Activated CD8-positive, alpha-beta T cell treated with anti-CD3 and anti-CD28 coated beads, Interleukin-2, amount 10 ng/mL, durations not matched to agents 7 days and 5 days (primary cell): ENCODE measurements around the gene ARSK. TPM values are rescaled to one million over a fixed set of nuclear protein-coding genes. Genes with fewer than 3 reads are reported as not detected.

ENCODE experiments used
- ATAC-seq: fragments of 150-1000 bp; cut with Tn5 transposase; one replicate; pipeline ENCODE4 v1.10.0; 2021; ENCODE audit warnings: moderate library complexity
- CTCF ChIA-PET: fragments of 350-600 bp; sonication (Branson Sonifier 250); formaldehyde crosslinking; loops from one replicate; lab custom pipeline; 2021; ENCODE audit warnings: antibody characterized with exemption; lab: Charles Lee
- POLR2A ChIA-PET: fragments of 350-600 bp; sonication (Branson Sonifier 250); formaldehyde crosslinking; loops from one replicate; lab custom pipeline; 2021; ENCODE audit warnings: antibody characterized with exemption; lab: Charles Lee
- DNase-seq: peaks from one replicate; pipeline ENCODE4 v3.0.0-alpha.2; 2020
- H3K27ac Mint-ChIP-seq: one replicate; pipeline ENCODE4 v1.8.0; 2021; ENCODE audit warnings: mild to moderate bottlenecking, mixed read lengths
- H3K27me3 Mint-ChIP-seq: one replicate; pipeline ENCODE4 v1.8.0; 2021; ENCODE audit warnings: low read depth, mixed read lengths
- H3K36me3 Mint-ChIP-seq: one replicate; pipeline ENCODE4 v1.8.0; 2021; ENCODE audit warnings: low read depth, mixed read lengths
- H3K4me1 Mint-ChIP-seq: one replicate; pipeline ENCODE4 v1.8.0; 2021; ENCODE audit warnings: low read depth, mixed read lengths
- H3K4me3 Mint-ChIP-seq: one replicate; pipeline ENCODE4 v1.8.0; 2021; ENCODE audit warnings: mild to moderate bottlenecking, mixed read lengths
- H3K9me3 Mint-ChIP-seq: one replicate; pipeline ENCODE4 v1.8.0; 2022; ENCODE audit warnings: mixed read lengths; ENCODE audit not compliant: insufficient read depth
- total RNA-seq, 2 experiments: library from RNA; stranded (reverse); gene quantifications; one replicate each; pipeline ENCODE4 v1.2.3, GENCODE V29; 2021

ARSK gene
- total RNA-seq, result 1 to 10 TPM; 4.1 to 4.6 TPM

GRCh38 chr5:95554647-95555548, at the start of gene ARSK, which contains the start of gene SKIC3:
Gene ARSK, plus strand, starts transcription at chr5:95555101. Its CDS starts 178 bp downstream, at chr5:95555279.
Gene SKIC3, minus strand, starts transcription at chr5:95554977. Its CDS starts 7,827 bp downstream, at chr5:95547150.
- H3K27ac Mint-ChIP-seq, result peak within 1 kb of the TSS; percentile 88
- H3K4me1 Mint-ChIP-seq, result peaks cover 32% of the 10 kb centered on the region
- H3K4me3 Mint-ChIP-seq, result peak within 1 kb of the TSS; percentile 85
- H3K36me3 Mint-ChIP-seq, result peaks cover 12% of the 10 kb centered on the region
- H3K27me3 Mint-ChIP-seq, result no peaks in the 10 kb centered on the region
- ChIA-PET CTCF (interaction anchor here (0.6 to 1.6 kb wide), 5 partner anchors 10 to 77 kb away, joined by 3 to 5 read pairs (median 4); no protein-coding TSS in a partner anchor), POLR2A (interaction anchor here (0.6 kb wide), 2 partner anchors 10 to 68 kb away, joined by 3 to 4 read pairs; no protein-coding TSS in a partner anchor)
- no peaks in the 10 kb centered on the region for H3K9me3 Mint-ChIP-seq
- DNase-seq (peak; percentile 93), ATAC-seq (peak; percentile 95)

GRCh38 chr5:95508550-95508949, 46.4 kb upstream of the ARSK start:
- CTCF ChIA-PET, result no interaction called here
- Mint-ChIP-seq H3K9me3 (no peaks in the 10 kb centered on the region), H3K4me3 (no peak overlapping the region), H3K27ac (no peak overlapping the region), H3K27me3 (no peaks in the 10 kb centered on the region), H3K4me1 (no peaks in the 10 kb centered on the region), H3K36me3 (peaks cover 49% of the 10 kb centered on the region)
- POLR2A ChIA-PET, result no interaction called here
- DNase-seq (no peak), ATAC-seq (no peak)

- H3K4me3 Mint-ChIP-seq, result no peak overlapping the region
- H3K27me3 Mint-ChIP-seq, result no peaks in the 10 kb centered on the region
- peaks cover 52% of the 10 kb centered on the region for H3K36me3 Mint-ChIP-seq
- no peak for DNase-seq
- H3K4me1 Mint-ChIP-seq, result no peaks in the 10 kb centered on the region
- H3K27ac Mint-ChIP-seq, result no peak overlapping the region
- CTCF ChIA-PET, result no interaction called here
- POLR2A ChIA-PET, result no interaction called here
- ATAC-seq, result no peak
- H3K9me3 Mint-ChIP-seq, result no peaks in the 10 kb centered on the region
These were observed 43.3 kb upstream of the ARSK start for GRCh38 chr5:95511606-95512005.

GRCh38 chr5:95518417-95518816, 36.5 kb upstream of the ARSK start:
- no peaks in the 10 kb centered on the region for H3K4me1 Mint-ChIP-seq
- H3K27ac Mint-ChIP-seq, result no peak overlapping the region
- POLR2A ChIA-PET, result no interaction called here
- CTCF ChIA-PET, result no interaction called here
- no peak for ATAC-seq
- no peak overlapping the region for H3K4me3 Mint-ChIP-seq
- no peak for DNase-seq
- no peaks in the 10 kb centered on the region for H3K9me3 Mint-ChIP-seq
- peaks cover 41% of the 10 kb centered on the region for H3K36me3 Mint-ChIP-seq
- no peaks in the 10 kb centered on the region for H3K27me3 Mint-ChIP-seq

- Mint-ChIP-seq H3K27me3 (no peaks in the 10 kb centered on the region), H3K9me3 (no peaks in the 10 kb centered on the region), H3K4me1 (no peaks in the 10 kb centered on the region), H3K36me3 (peaks cover 40% of the 10 kb centered on the region), H3K27ac (no peak overlapping the region), H3K4me3 (no peak overlapping the region)
- ATAC-seq (no peak), DNase-seq (no peak)
- ChIA-PET CTCF (no interaction called here), POLR2A (no interaction called here)
These were observed 35.8 kb upstream of the ARSK start for GRCh38 chr5:95519151-95519550.

GRCh38 chr5:95519681-95520080, 35.2 kb upstream of the ARSK start:
- H3K36me3 Mint-ChIP-seq, result peaks cover 41% of the 10 kb centered on the region
- H3K27me3 Mint-ChIP-seq, result no peaks in the 10 kb centered on the region
- CTCF ChIA-PET, result no interaction called here
- H3K9me3 Mint-ChIP-seq, result no peaks in the 10 kb centered on the region
- no peak overlapping the region for H3K4me3 Mint-ChIP-seq
- H3K27ac Mint-ChIP-seq, result no peak overlapping the region
- H3K4me1 Mint-ChIP-seq, result no peaks in the 10 kb centered on the region
- ATAC-seq (no peak), DNase-seq (no peak)
- POLR2A ChIA-PET, result no interaction called here

- DNase-seq, result no peak
- no peak overlapping the region for H3K27ac Mint-ChIP-seq
- H3K4me3 Mint-ChIP-seq, result no peak overlapping the region
- no peaks in the 10 kb centered on the region for H3K27me3 Mint-ChIP-seq
- ChIA-PET CTCF (no interaction called here), POLR2A (no interaction called here)
- H3K4me1 Mint-ChIP-seq, result no peaks in the 10 kb centered on the region
- H3K9me3 Mint-ChIP-seq, result no peaks in the 10 kb centered on the region
- peaks cover 38% of the 10 kb centered on the region for H3K36me3 Mint-ChIP-seq
- no peak for ATAC-seq
These were observed 34.7 kb upstream of the ARSK start for GRCh38 chr5:95520206-95520605.

- DNase-seq, result no peak
- ChIA-PET POLR2A (no interaction called here), CTCF (no interaction called here)
- Mint-ChIP-seq H3K36me3 (peaks cover 53% of the 10 kb centered on the region), H3K9me3 (no peaks in the 10 kb centered on the region), H3K4me3 (no peak overlapping the region), H3K27ac (no peak overlapping the region), H3K4me1 (no peaks in the 10 kb centered on the region), H3K27me3 (no peaks in the 10 kb centered on the region)
- no peak for ATAC-seq
These were observed 30.5 kb upstream of the ARSK start for GRCh38 chr5:95524423-95524822.

- Mint-ChIP-seq H3K4me1 (no peaks in the 10 kb centered on the region), H3K4me3 (no peak overlapping the region), H3K36me3 (peaks cover 49% of the 10 kb centered on the region), H3K27me3 (no peaks in the 10 kb centered on the region), H3K27ac (no peak overlapping the region), H3K9me3 (no peaks in the 10 kb centered on the region)
- DNase-seq (no peak), ATAC-seq (no peak)
- ChIA-PET CTCF (no interaction called here), POLR2A (no interaction called here)
These were observed 28.0 kb upstream of the ARSK start for GRCh38 chr5:95526871-95527270.

- Mint-ChIP-seq H3K27ac (no peak overlapping the region), H3K36me3 (peaks cover 51% of the 10 kb centered on the region), H3K4me1 (no peaks in the 10 kb centered on the region), H3K4me3 (no peak overlapping the region), H3K9me3 (no peaks in the 10 kb centered on the region), H3K27me3 (no peaks in the 10 kb centered on the region)
- ChIA-PET CTCF (no interaction called here), POLR2A (interaction anchor here (0.6 kb wide), 1 partner anchor 9 kb away, joined by 3 read pairs; no protein-coding TSS in a partner anchor)
- ATAC-seq (no peak), DNase-seq (no peak)
These were observed 26.3 kb upstream of the ARSK start for GRCh38 chr5:95528565-95528964.

GRCh38 chr5:95530416-95530815, 24.5 kb upstream of the ARSK start:
- ATAC-seq (no peak), DNase-seq (no peak)
- H3K36me3 Mint-ChIP-seq, result peaks cover 57% of the 10 kb centered on the region
- H3K27ac Mint-ChIP-seq, result no peak overlapping the region
- H3K4me3 Mint-ChIP-seq, result no peak overlapping the region
- H3K27me3 Mint-ChIP-seq, result no peaks in the 10 kb centered on the region
- POLR2A ChIA-PET, result no interaction called here
- CTCF ChIA-PET, result no interaction called here
- H3K4me1 Mint-ChIP-seq, result no peaks in the 10 kb centered on the region
- H3K9me3 Mint-ChIP-seq, result no peaks in the 10 kb centered on the region

GRCh38 chr5:95531491-95531890, 23.4 kb upstream of the ARSK start:
- DNase-seq (no peak), ATAC-seq (no peak)
- H3K27me3 Mint-ChIP-seq, result no peaks in the 10 kb centered on the region
- ChIA-PET CTCF (no interaction called here), POLR2A (no interaction called here)
- H3K27ac Mint-ChIP-seq, result no peak overlapping the region
- no peaks in the 10 kb centered on the region for H3K4me1 Mint-ChIP-seq
- H3K9me3 Mint-ChIP-seq, result no peaks in the 10 kb centered on the region
- H3K4me3 Mint-ChIP-seq, result no peak overlapping the region
- H3K36me3 Mint-ChIP-seq, result peaks cover 54% of the 10 kb centered on the region
